Activated T-cell treated with anti-CD3 and anti-CD28 coated beads, Interleukin-2, amount 50 U/mL, for 48 hours (primary cell): Measurements from ENCODE around the gene LRP3.
A peak's percentile ranks its signal among the peaks of the same experiment; 100 is the strongest.

Experiments
- DNase-seq, 2 experiments: peaks; one replicate each; pipeline ENCODE4 v3.0.0-alpha.2; 2020

The LRP3 gene

GRCh38 chr19:33241091-33241529, 47.0 kb downstream of the LRP3 start:
- DNase-seq: no peak

- peak; percentile 36 to 59 for DNase-seq
Observed at GRCh38 chr19:33241530-33242101, 47.5 kb downstream of the LRP3 start.

GRCh38 chr19:33242131-33242530, 48.0 kb downstream of the LRP3 start:
- DNase-seq: no peak

GRCh38 chr19:33242911-33243310, 48.8 kb downstream of the LRP3 start:
- no peak for DNase-seq

- DNase-seq: peak in 1 of 2 experiments; percentile 39
Observed at GRCh38 chr19:33245948-33246708, 52.0 kb downstream of the LRP3 start.

GRCh38 chr19:33246709-33247440, 52.7 kb downstream of the LRP3 start:
- DNase-seq: no peak

GRCh38 chr19:33247441-33247819, 53.3 kb downstream of the LRP3 start:
- no peak for DNase-seq

- DNase-seq: no peak
Observed at GRCh38 chr19:33248104-33248503, 54.0 kb downstream of the LRP3 start.

- DNase-seq: no peak
Observed at GRCh38 chr19:33248553-33248953, 54.4 kb downstream of the LRP3 start.

- DNase-seq: peak in 1 of 2 experiments; percentile 30
Observed at GRCh38 chr19:33248954-33249613, 55.0 kb downstream of the LRP3 start.

- no peak for DNase-seq
Observed at GRCh38 chr19:33249740-33250366, 55.7 kb downstream of the LRP3 start.

- no peak for DNase-seq
Observed at GRCh38 chr19:33250500-33250899, 56.4 kb downstream of the LRP3 start.

GRCh38 chr19:33251076-33251475, 56.9 kb downstream of the LRP3 start:
- DNase-seq: no peak

GRCh38 chr19:33251526-33252090, 57.5 kb downstream of the LRP3 start:
- no peak for DNase-seq

GRCh38 chr19:33252418-33252962, 58.4 kb downstream of the LRP3 start:
- no peak for DNase-seq

GRCh38 chr19:33252971-33253370, 58.8 kb downstream of the LRP3 start:
- DNase-seq: no peak

- no peak for DNase-seq
Observed at GRCh38 chr19:33254245-33254824, 60.2 kb downstream of the LRP3 start.

- no peak for DNase-seq
Observed at GRCh38 chr19:33255781-33256180, 61.7 kb downstream of the LRP3 start.

- no peak for DNase-seq
Observed at GRCh38 chr19:33256261-33256660, 62.1 kb downstream of the LRP3 start.

GRCh38 chr19:33257828-33258227, 63.7 kb downstream of the LRP3 start:
- no peak for DNase-seq
